Activated CD4-positive, alpha-beta T cell treated with anti-CD3 and anti-CD28 coated beads, Interleukin-2, amount 10 ng/mL, durations not matched to agents 7 days and 5 days (primary cell): Measurements from ENCODE around the gene MTCL1. TPM values are rescaled to one million over a fixed set of nuclear protein-coding genes. Genes with fewer than 3 reads are reported as not detected.

Experiments
- CTCF ChIA-PET: fragments of 350-600 bp; sonication (Branson Sonifier 250); formaldehyde crosslinking; loops from one replicate; lab custom pipeline; 2021; ENCODE audit warnings: antibody characterized with exemption; lab: Charles Lee
- POLR2A ChIA-PET: fragments of 350-600 bp; sonication (Branson Sonifier 250); formaldehyde crosslinking; loops from one replicate; lab custom pipeline; 2021; ENCODE audit warnings: antibody characterized with exemption; lab: Charles Lee
- DNase-seq: peaks from one replicate; pipeline ENCODE4 v3.0.0-alpha.2; 2020
- H3K27ac Mint-ChIP-seq: one replicate; pipeline ENCODE4 v1.8.0; 2021; ENCODE audit warnings: mild to moderate bottlenecking, moderate library complexity, mixed read lengths
- H3K27me3 Mint-ChIP-seq: one replicate; pipeline ENCODE4 v1.8.0; 2021; ENCODE audit warnings: mixed read lengths
- H3K36me3 Mint-ChIP-seq: one replicate; pipeline ENCODE4 v1.8.0; 2021; ENCODE audit warnings: low read depth, mixed read lengths
- H3K4me1 Mint-ChIP-seq: one replicate; pipeline ENCODE4 v1.8.0; 2021; ENCODE audit warnings: mixed read lengths
- H3K4me3 Mint-ChIP-seq: one replicate; pipeline ENCODE4 v1.8.0; 2021; ENCODE audit warnings: mild to moderate bottlenecking, moderate library complexity, mixed read lengths
- H3K9me3 Mint-ChIP-seq: one replicate; pipeline ENCODE4 v1.8.0; 2021; ENCODE audit warnings: mixed read lengths
- total RNA-seq, 2 experiments: library from RNA; stranded (reverse); gene quantifications; one replicate each; pipeline ENCODE4 v1.2.3, GENCODE V29; 2021

The MTCL1 gene
- total RNA-seq, 2 experiments from 2014 or later: 1.7 to 1.8 TPM

DNA sequence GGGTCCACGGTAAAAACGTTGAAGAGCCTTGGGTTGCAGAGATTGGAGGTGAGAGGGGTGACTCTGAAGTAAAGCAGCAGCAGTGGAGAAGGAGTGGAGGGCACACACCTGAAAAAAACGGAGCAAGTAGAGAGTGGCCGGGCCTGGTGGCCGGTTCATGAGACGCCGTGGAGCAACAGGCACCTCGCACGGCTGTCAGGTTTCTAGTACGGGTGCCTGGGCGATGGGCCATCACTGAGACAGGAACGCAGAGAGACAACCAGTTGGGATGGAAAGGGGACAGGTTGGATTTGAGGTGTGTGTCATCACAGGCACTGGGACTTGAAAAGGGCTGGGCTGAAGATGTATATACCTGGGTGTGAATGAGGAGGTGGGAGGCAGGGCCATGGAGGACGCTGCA lies 104.2 kb downstream of the MTCL1 start:
- no peak for DNase-seq
- H3K4me1 Mint-ChIP-seq: peaks cover 11% of the 10 kb centered on the region
- peaks cover 3% of the 10 kb centered on the region for H3K27me3 Mint-ChIP-seq
- no peak overlapping the region for H3K27ac Mint-ChIP-seq
- ChIA-PET CTCF (no interaction called here), POLR2A (no interaction called here)
- no peaks in the 10 kb centered on the region for H3K9me3 Mint-ChIP-seq
- no peak overlapping the region for H3K4me3 Mint-ChIP-seq
- no peaks in the 10 kb centered on the region for H3K36me3 Mint-ChIP-seq

- Mint-ChIP-seq H3K27me3 (peaks cover 3% of the 10 kb centered on the region), H3K4me1 (peaks cover 11% of the 10 kb centered on the region), H3K9me3 (no peaks in the 10 kb centered on the region), H3K4me3 (no peak overlapping the region), H3K36me3 (no peaks in the 10 kb centered on the region), H3K27ac (no peak overlapping the region)
- DNase-seq: no peak
- POLR2A ChIA-PET: no interaction called here
- CTCF ChIA-PET: no interaction called here
Measured at GRCh38 chr18:8810157-8810556, 104.8 kb downstream of the MTCL1 start.

DNA sequence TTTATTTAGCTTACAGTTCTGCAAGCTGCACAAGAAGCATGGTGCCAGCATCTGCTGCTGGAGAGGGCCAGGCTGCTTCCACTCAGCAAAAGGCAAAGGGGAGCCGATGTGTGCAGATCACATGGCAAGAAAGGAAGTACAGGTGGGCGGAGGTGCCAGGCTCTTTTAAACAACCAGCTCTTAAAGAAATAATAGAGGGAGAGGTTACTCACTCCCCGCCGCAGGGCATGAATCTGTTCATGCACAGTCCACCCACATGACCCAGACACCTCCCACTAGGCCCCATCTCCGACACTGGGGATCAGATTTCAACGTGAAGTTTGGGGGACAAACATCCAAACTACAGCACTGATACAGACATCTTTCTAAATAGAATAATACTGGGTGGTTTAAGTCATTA lies 105.8 kb downstream of the MTCL1 start:
- Mint-ChIP-seq H3K9me3 (no peaks in the 10 kb centered on the region), H3K27me3 (peaks cover 3% of the 10 kb centered on the region), H3K4me1 (peaks cover 11% of the 10 kb centered on the region), H3K27ac (no peak overlapping the region), H3K4me3 (no peak overlapping the region), H3K36me3 (no peaks in the 10 kb centered on the region)
- no peak for DNase-seq
- CTCF ChIA-PET: no interaction called here
- POLR2A ChIA-PET: no interaction called here

- POLR2A ChIA-PET: no interaction called here
- H3K36me3 Mint-ChIP-seq: no peaks in the 10 kb centered on the region
- H3K9me3 Mint-ChIP-seq: no peaks in the 10 kb centered on the region
- no peak overlapping the region for H3K4me3 Mint-ChIP-seq
- CTCF ChIA-PET: no interaction called here
- H3K4me1 Mint-ChIP-seq: peaks cover 4% of the 10 kb centered on the region
- H3K27me3 Mint-ChIP-seq: peaks cover 10% of the 10 kb centered on the region
- no peak overlapping the region for H3K27ac Mint-ChIP-seq
- no peak for DNase-seq
Measured at GRCh38 chr18:8812631-8813030, 107.3 kb downstream of the MTCL1 start.

- H3K9me3 Mint-ChIP-seq: no peaks in the 10 kb centered on the region
- H3K4me1 Mint-ChIP-seq: peaks cover 2% of the 10 kb centered on the region
- no peak for DNase-seq
- H3K36me3 Mint-ChIP-seq: no peaks in the 10 kb centered on the region
- no peak overlapping the region for H3K27ac Mint-ChIP-seq
- ChIA-PET CTCF (no interaction called here), POLR2A (no interaction called here)
- peaks cover 12% of the 10 kb centered on the region for H3K27me3 Mint-ChIP-seq
- no peak overlapping the region for H3K4me3 Mint-ChIP-seq
Measured at GRCh38 chr18:8813611-8814010, 108.3 kb downstream of the MTCL1 start.

GRCh38 chr18:8814206-8814605 lies 108.8 kb downstream of the MTCL1 start:
- ChIA-PET CTCF (no interaction called here), POLR2A (no interaction called here)
- peaks cover 12% of the 10 kb centered on the region for H3K27me3 Mint-ChIP-seq
- H3K27ac Mint-ChIP-seq: no peak overlapping the region
- no peak overlapping the region for H3K4me3 Mint-ChIP-seq
- peaks cover 2% of the 10 kb centered on the region for H3K4me1 Mint-ChIP-seq
- H3K36me3 Mint-ChIP-seq: no peaks in the 10 kb centered on the region
- DNase-seq: no peak
- H3K9me3 Mint-ChIP-seq: no peaks in the 10 kb centered on the region

DNA sequence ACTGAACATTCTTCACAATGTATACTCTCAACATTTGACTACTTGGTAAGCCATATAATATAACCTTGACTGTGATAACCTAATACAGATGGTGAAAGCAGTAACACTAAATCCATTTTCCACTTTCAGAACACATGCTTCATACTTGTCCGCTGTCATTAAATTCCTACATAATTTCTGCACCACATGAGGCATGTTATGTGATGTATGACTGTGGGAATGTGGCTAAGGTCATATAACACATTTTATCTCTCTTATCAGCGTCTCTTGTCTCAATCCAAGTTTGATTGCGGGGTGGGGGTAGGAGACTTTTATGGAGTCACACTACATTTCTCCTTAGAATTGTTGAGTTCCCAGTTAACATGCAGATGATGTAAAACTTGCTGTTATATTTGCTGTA lies 110.9 kb downstream of the MTCL1 start:
- no peaks in the 10 kb centered on the region for H3K36me3 Mint-ChIP-seq
- no peak overlapping the region for H3K4me3 Mint-ChIP-seq
- ChIA-PET POLR2A (no interaction called here), CTCF (no interaction called here)
- no peak overlapping the region for H3K27ac Mint-ChIP-seq
- no peaks in the 10 kb centered on the region for H3K9me3 Mint-ChIP-seq
- no peak for DNase-seq
- H3K27me3 Mint-ChIP-seq: peaks cover 10% of the 10 kb centered on the region
- H3K4me1 Mint-ChIP-seq: no peaks in the 10 kb centered on the region

GRCh38 chr18:8816816-8817215 lies 111.5 kb downstream of the MTCL1 start:
- Mint-ChIP-seq H3K9me3 (no peaks in the 10 kb centered on the region), H3K4me3 (no peak overlapping the region), H3K27ac (no peak overlapping the region), H3K36me3 (no peaks in the 10 kb centered on the region), H3K27me3 (peaks cover 10% of the 10 kb centered on the region), H3K4me1 (no peaks in the 10 kb centered on the region)
- POLR2A ChIA-PET: no interaction called here
- CTCF ChIA-PET: no interaction called here
- no peak for DNase-seq

GRCh38 chr18:8818982-8819381 lies 113.6 kb downstream of the MTCL1 start:
- Mint-ChIP-seq H3K4me1 (no peaks in the 10 kb centered on the region), H3K27me3 (peaks cover 10% of the 10 kb centered on the region), H3K9me3 (no peaks in the 10 kb centered on the region), H3K27ac (no peak overlapping the region), H3K36me3 (no peaks in the 10 kb centered on the region), H3K4me3 (no peak overlapping the region)
- POLR2A ChIA-PET: no interaction called here
- no peak for DNase-seq
- CTCF ChIA-PET: no interaction called here

DNA sequence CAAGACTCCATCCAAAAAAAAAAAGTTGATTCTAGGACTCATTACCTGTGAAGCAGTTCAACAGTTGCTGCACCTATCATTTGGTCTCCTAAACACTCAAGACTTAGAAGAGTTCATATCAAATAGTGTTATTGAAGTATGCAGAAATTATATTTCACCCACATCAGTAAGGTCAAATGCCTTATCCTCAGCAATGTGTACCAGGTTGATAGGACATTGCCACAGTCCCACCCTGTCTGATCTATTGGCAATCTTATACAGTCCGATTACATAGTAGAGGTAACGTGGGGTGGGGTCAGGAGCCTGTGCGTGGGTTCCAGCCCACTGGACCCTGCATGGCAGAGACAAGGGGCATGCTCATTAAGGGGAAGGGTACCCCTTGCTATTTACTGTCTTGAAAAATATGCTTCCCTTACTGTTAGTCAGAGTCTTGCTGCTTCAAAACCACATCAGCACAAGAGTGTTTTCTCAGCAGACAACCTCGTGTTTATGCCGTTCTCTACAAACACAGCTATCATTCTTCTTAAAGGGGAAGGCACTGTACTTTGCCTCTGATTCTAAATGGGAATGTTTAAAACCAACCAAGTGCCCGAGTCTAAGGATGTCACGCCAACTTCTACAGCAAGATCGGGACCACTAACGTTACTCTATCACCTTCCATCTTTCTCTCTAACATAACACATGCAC lies 115.2 kb downstream of the MTCL1 start:
- Mint-ChIP-seq H3K27me3 (peaks cover 10% of the 10 kb centered on the region), H3K4me3 (no peak overlapping the region), H3K36me3 (no peaks in the 10 kb centered on the region)

GRCh38 chr18:8821083-8821465 lies 115.7 kb downstream of the MTCL1 start:
- Mint-ChIP-seq H3K4me1 (no peaks in the 10 kb centered on the region), H3K27ac (no peak overlapping the region), H3K9me3 (no peaks in the 10 kb centered on the region), H3K36me3 (no peaks in the 10 kb centered on the region), H3K4me3 (no peak overlapping the region), H3K27me3 (peaks cover 10% of the 10 kb centered on the region)
- POLR2A ChIA-PET: no interaction called here
- CTCF ChIA-PET: no interaction called here
- no peak for DNase-seq

More for the DNA sequence above, 115.2 kb downstream of the MTCL1 start:
- CTCF ChIA-PET: no interaction called here
- no peak for DNase-seq
- Mint-ChIP-seq H3K4me1 (no peaks in the 10 kb centered on the region), H3K9me3 (no peaks in the 10 kb centered on the region), H3K27ac (no peak overlapping the region)
- POLR2A ChIA-PET: no interaction called here

GRCh38 chr18:8821531-8821930 lies 116.2 kb downstream of the MTCL1 start:
- H3K27me3 Mint-ChIP-seq: peaks cover 8% of the 10 kb centered on the region
- H3K9me3 Mint-ChIP-seq: no peaks in the 10 kb centered on the region
- H3K4me1 Mint-ChIP-seq: no peaks in the 10 kb centered on the region
- DNase-seq: no peak
- ChIA-PET POLR2A (no interaction called here), CTCF (no interaction called here)
- H3K4me3 Mint-ChIP-seq: no peak overlapping the region
- H3K36me3 Mint-ChIP-seq: no peaks in the 10 kb centered on the region
- no peak overlapping the region for H3K27ac Mint-ChIP-seq

DNA sequence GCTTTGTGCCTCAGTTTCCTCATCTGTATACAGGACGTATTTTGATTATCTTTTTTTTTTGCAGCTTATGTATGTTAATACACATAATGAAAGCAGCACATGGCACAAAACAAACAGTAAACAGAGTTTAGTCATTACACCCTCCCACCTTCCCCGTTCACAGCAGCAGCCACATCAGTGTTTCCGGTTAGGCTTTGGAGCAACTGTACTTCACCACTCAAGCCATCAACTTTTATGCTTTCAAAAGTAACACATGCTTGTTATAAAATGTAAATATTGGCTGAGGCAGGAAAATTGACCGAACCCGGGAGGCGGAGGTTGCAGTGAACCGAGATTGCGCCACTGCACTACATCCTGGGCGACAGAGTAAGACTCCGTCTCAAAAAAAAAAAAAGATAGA lies 117.3 kb downstream of the MTCL1 start:
- H3K4me3 Mint-ChIP-seq: no peak overlapping the region
- H3K9me3 Mint-ChIP-seq: no peaks in the 10 kb centered on the region
- H3K4me1 Mint-ChIP-seq: no peaks in the 10 kb centered on the region
- no peak for DNase-seq
- H3K27me3 Mint-ChIP-seq: peaks cover 3% of the 10 kb centered on the region
- CTCF ChIA-PET: no interaction called here
- H3K36me3 Mint-ChIP-seq: no peaks in the 10 kb centered on the region
- no peak overlapping the region for H3K27ac Mint-ChIP-seq
- POLR2A ChIA-PET: interaction anchor here (0.6 kb wide), 1 partner anchor 270 kb away, joined by 3 read pairs; no protein-coding TSS in a partner anchor

- Mint-ChIP-seq H3K9me3 (no peaks in the 10 kb centered on the region), H3K27me3 (peaks cover 2% of the 10 kb centered on the region), H3K27ac (no peak overlapping the region), H3K4me1 (no peaks in the 10 kb centered on the region), H3K36me3 (no peaks in the 10 kb centered on the region), H3K4me3 (no peak overlapping the region)
- ChIA-PET POLR2A (no interaction called here), CTCF (no interaction called here)
- DNase-seq: no peak
Measured at GRCh38 chr18:8823530-8823929, 118.2 kb downstream of the MTCL1 start.
